GM19240 (cell line): ENCODE data around the gene SLC43A2.

Experiments
- DNase-seq: peaks from one replicate; pipeline ENCODE4 v3.0.0; 2011; ENCODE audit warnings: low spot score; ENCODE audit not compliant: insufficient read length

The SLC43A2 gene

DNA sequence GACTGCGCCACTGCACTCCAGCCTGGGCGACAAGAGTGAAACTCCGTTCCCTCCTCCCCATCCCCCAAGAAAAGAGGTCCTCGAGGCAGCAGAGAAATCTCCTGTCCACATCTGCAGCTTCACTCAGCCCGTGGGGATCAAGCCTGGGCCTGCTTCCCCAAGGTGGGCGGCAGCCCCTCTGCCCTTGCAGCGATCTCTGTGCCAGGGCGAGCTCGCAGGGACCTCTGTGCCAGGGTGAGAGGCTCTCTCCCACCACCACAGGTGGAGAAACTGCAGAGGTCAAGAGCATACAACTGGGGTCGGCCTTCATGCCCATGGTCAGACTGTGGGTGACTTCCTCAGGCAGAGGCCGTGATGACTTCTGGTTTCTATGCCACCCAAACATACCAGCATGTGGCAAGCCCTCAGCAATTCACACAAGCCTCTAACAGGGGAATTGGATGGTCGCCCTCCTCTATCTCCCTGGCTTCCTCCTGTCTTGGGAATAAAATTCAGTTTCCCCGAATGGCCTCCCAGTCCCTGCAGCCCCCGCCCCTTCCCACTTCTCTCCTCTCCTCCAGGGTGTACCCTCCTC, 5.5 kb downstream of the SLC43A2 start:
- DNase-seq = no peak

- no peak for DNase-seq
Observed at GRCh38 chr17:1621273-1621954, 7.2 kb downstream of the SLC43A2 start.

DNA sequence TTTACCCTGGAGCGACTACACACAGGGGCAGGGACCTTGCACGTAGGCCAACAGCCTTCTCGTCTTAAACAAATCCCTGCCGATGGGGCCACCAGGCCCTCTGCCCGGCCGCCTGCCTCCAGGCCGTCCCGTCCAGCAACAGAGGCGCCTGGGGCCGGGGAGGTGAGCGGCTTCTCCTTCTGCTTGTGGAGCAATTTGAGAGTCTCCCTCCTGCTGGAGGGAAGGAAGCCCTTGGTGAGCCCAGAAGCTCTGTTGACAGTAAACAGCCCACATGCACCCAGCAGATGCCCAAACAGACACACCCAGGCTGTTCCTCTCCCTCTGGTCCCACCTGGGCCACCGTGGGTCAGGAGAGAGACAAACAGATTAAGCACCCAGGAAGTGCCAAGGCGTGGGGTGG, 8.1 kb downstream of the SLC43A2 start:
- no peak for DNase-seq

DNA sequence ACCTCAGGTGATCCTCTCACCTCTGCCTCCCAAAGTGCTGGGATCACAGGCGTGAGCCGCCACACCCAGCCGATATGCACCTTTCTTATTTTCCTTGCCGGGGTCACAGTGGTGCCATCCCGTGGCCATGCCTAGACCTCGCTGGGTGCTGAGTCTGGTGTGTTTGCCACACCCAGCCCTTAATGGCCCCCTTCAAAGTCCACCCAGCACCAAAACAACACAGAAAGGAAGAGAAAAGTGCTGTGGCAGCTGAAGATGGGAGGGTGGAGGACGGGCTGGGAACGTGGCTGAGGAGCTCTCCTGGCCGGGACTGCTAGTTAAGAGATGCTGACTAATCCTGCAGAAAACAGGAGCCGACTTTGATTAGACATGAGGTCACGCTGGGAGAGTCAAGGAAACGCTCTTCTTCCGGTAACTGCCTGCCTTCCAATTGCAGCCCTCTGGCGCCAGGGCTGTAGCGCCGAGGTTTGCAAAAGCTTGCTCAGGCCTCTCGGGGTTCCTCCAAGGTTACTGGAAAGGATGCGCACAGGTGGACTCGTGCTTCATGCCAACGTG, 10.9 kb downstream of the SLC43A2 start:
- no peak for DNase-seq

DNA sequence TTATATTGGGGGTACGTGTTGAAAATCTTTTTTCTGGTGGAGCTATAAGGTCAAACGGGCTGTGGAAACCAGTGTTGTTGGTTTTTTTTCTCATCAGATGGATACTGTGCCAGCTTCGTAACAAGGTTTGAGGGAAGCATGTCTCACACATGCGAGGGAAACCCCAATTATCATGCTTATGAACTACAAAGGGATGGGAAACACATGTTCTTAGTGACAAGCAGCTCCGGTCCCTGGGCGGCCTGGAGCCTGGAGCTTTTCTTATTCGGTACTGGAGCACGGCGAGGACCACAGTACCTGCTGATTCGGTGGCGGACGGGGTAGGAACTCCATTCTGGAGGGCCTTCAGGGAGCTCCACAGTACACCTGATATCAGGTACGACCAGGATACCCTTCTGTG, 12.5 kb downstream of the SLC43A2 start:
- no peak for DNase-seq

DNA sequence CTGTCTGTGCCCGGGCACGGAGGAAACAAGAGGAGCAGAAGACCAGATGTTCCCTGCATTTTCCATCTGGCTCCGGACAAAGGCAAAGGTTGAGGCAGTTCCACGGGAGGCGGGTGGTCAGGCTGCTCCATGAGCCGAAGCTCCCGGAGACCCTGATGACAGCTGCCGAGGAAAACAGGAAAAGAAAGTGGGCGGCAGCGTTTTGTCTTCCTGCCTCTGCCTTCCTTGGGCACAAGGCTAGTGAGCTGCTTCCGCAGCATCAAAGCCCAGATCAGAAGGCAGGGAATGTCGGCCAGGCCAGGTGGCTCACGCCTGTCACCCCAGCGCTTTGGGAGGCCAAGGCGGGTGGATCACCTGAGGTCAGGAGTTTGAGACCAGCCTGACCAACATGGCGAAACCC, 16.2 kb downstream of the SLC43A2 start:
- DNase-seq = no peak

DNA sequence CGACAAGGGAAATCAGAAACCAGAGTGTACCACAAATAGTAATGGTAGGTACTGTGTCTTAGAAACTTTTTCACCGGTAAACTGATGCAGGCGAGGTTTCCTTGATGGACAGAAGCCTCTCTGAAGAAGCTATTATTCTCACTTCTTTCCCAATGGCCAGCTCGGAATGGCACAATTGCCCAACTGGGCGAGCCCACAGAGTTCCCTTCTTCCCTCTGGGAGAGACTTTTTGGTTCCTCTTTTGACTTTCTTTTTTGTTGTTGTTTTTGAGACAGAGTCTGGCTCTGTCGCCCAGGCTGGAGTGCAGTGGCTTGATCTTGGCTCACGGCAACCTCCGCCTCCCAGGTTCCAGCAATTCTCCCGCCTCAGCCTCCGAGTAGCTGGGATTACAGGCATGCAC, 16.9 kb downstream of the SLC43A2 start:
- DNase-seq = no peak

GRCh38 chr17:1608676-1609075, 20.0 kb downstream of the SLC43A2 start:
- DNase-seq = no peak

DNA sequence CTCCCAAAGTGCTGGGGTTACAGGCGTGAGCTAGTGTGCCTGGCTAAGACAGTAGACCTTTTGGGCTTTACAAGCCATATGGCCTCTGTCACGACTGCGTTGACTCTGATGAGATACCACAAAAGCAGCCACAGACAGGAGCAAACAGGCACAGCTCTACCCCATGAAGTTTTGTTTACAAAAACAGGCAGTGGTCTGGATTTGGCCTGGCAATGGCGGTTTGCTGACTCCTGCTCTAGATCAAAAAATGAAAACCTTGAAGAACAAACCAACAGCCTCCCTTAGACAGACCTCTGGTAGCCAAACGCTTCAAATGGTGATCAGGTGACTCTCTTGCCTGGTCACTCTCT, 20.7 kb downstream of the SLC43A2 start:
- no peak for DNase-seq

GRCh38 chr17:1606352-1606985, 22.2 kb downstream of the SLC43A2 start:
- no peak for DNase-seq

DNA sequence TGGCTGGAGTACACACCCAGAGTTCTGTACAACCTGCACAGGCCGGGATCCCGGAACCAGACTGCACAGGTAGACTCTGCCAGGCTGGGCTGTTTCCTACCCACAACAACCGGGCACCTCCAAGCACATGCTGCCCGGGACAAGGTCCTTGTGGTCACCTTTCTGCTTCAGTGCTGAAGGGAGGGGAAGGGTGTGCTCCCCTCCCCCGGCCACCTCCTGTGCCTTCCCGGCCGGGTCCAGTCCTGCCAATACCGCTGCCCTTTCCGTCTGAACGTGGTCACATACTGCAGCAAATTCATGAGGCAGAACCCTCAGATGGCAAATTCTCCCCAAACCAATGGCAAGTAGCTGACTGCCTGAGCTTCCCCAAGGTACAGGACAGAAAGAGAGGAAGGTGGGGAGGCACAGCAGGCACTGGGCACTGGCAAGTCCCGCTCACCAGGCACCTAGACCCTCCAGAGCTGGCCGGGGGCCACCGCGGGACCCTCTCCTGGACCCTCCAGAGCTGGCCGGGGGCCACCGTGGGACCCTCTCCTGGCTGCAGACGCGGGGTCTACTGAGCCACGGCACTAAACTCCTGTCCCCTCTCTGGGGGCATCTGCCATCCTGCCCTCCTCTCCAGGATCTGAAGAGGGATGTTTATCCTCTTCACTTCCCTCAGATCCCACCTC, 22.8 kb downstream of the SLC43A2 start:
- no peak for DNase-seq

- DNase-seq = no peak
Observed at GRCh38 chr17:1604831-1605528, 23.7 kb downstream of the SLC43A2 start.

GRCh38 chr17:1601571-1601970, 27.1 kb downstream of the SLC43A2 start:
- no peak for DNase-seq

- DNase-seq = no peak
Observed at GRCh38 chr17:1598399-1599095, 30.1 kb downstream of the SLC43A2 start.

- DNase-seq = no peak
Observed at GRCh38 chr17:1597861-1598342, 30.7 kb downstream of the SLC43A2 start.

GRCh38 chr17:1593630-1593931, 35.1 kb downstream of the SLC43A2 start:
- DNase-seq = no peak

DNA sequence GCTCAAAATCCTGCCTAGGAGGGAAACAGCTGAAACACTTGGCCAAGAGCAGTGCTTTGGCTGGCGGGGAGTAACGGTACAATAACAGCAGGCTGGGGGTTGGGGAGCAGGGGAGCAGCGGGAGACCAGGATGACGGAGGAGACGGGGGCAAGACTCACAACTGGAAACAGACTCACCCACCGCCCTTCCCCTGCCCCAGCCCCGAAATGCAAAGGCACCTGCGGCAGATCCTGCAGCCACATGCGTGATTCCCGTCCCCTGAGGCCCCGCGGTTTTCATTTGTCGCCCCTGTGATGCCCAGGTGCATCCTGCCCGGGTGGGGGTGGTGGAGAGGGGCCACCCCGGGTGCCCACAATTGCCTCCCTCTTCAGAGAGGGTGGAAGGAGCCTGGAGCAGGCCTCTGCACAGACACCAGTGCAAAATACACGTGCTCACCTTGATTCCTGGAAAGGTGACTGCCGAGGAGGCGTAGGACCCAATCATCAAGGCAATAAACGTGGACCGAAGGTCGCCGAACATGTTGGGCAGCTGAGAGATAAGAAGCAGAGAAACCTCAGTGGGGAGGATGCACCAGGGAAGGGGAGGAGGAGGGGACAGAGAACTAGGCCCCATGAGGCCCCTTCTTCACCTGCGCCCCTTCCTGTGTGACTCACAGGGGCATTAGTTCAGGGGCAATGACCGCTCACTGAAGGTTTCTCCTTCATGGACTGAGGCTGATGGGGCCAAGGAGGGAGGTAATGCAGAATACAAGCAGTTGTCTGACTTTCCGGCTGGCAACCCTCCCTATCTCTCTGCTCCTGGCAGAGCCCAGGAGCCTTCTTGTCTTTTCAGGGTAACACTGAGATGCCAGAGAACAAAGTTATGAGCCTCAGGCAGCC, 35.6 kb downstream of the SLC43A2 start:
- DNase-seq = no peak

DNA sequence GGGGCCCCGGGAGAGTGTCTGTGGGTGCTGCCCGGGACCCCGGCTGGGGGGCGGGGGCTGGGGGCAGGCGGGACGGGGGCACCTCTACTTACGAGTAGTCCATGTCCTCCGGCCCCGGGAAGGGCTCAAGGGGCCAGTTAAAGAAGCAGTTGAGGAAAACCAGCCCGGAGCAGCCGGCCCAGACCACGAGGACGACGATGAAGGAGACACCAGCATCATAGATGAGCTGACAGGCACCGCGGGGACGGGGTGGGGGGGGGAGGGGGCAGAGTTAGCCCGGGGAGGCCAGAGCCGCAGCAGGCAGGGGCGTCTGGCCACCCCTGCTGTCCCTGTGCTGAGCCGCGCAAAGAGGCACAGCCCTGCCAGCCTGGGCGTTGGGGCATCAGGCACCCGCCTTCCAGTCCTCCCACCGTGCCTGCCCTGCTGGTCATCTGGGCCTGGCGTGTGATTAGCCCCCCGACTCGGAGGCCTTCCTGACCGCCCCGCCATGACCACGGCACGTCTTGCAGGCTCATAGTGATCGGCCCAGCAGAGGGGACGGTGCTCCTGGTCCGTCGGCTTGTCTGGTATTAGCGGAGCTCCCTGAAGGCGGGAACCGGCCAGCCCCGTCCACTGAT, 37.1 kb downstream of the SLC43A2 start:
- no peak for DNase-seq

DNA sequence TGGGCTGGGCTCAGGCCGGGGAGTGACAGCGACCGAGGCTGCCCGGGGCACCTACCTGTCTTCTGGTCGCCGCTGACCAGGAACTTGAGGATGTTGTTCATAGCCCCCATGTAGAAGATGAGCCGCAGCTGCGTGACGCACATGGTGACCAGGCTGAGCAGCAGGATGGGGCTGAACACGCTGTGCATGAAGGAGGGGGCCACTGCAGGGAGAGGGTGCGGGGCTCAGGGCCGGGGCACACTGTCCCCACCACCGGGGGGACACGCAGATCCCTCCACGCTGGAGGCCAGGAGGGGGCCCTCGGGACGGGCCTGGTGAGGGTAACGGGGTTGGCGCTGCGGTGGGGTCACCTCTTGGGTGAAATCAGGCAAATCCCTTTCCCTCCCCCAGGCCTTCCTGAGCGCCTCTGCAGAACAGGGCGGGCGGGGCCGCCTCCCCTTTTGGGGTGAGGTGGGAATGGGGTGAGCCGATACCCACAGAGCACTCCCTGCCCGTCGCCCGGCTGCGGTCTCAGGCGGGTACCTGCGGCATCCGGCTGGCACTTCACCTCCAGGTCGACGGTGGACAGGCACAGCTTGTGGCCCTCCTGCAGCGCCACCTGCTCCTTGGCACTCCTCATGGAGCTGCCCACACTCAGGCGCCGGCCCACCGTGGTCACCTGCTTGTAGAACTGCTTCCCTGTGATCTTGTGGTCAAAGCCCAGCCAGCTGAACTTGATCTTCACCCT, 37.7 kb downstream of the SLC43A2 start:
- no peak for DNase-seq
